Sigmoid colon (tissue), 4 donors: Measurements from ENCODE around the gene PRKAG2.

Experiments used
- EP300 ChIP-seq, 4 donors: sonication (generic); formaldehyde crosslinking; IDR thresholded peaks; one replicate each; pipeline ENCODE4 v1.6.1; 2017; ENCODE audit warnings: antibody characterized with exemption in 4 of 4
- POLR2A ChIP-seq, 2 donors: fragments of 450-650 bp; IDR thresholded peaks; one replicate each; pipeline ENCODE4 v1.6.1; 2016; ENCODE audit warnings: antibody characterized with exemption in 2 of 2, mild to moderate bottlenecking in 2 of 2, moderate library complexity in 2 of 2
- TF ChIP-seq, protein P1 (sequence below), 4 experiments: fragments of 450-650 bp in 3 of 4; fragments of 200-600 bp in 1 of 4; IDR thresholded peaks; one replicate each; pipeline ENCODE4 v1.5.1; 2016 to 2019; ENCODE audit warnings: antibody characterized with exemption in 4 of 4, mild to moderate bottlenecking in 3 of 4, moderate library complexity in 2 of 4

GRCh38 chr7:151800391-151800790, 76.5 kb downstream of the PRKAG2 start:
- TF ChIP-seq, protein P1, sequence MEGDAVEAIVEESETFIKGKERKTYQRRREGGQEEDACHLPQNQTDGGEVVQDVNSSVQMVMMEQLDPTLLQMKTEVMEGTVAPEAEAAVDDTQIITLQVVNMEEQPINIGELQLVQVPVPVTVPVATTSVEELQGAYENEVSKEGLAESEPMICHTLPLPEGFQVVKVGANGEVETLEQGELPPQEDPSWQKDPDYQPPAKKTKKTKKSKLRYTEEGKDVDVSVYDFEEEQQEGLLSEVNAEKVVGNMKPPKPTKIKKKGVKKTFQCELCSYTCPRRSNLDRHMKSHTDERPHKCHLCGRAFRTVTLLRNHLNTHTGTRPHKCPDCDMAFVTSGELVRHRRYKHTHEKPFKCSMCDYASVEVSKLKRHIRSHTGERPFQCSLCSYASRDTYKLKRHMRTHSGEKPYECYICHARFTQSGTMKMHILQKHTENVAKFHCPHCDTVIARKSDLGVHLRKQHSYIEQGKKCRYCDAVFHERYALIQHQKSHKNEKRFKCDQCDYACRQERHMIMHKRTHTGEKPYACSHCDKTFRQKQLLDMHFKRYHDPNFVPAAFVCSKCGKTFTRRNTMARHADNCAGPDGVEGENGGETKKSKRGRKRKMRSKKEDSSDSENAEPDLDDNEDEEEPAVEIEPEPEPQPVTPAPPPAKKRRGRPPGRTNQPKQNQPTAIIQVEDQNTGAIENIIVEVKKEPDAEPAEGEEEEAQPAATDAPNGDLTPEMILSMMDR (IDR thresholded peaks at IDR 0.05), result no peak
- no peak for TF ChIP-seq EP300 (IDR thresholded peaks at IDR 0.05)
- TF ChIP-seq POLR2A (IDR thresholded peaks at IDR 0.05), result no peak
